NCI-H82 treated with DMSO at 0.1 percent for 48 hours (cell line): ENCODE results near the gene NR4A1.

ENCODE experiments used
- DNase-seq: peaks from one replicate; lab custom pipeline; 2025; ENCODE audit not compliant: unreplicated experiment; lab: John Stamatoyannopoulos, UW

Gene NR4A1

GRCh38 chr12:52041035-52041434, 10.2 kb upstream of the NR4A1 start:
- DNase-seq = no peak

- DNase-seq = no peak
These were observed 9.5 kb upstream of the NR4A1 start for GRCh38 chr12:52041695-52042123.

GRCh38 chr12:52042706-52043385, 8.4 kb upstream of the NR4A1 start:
- DNase-seq = no peak

- DNase-seq = no peak
These were observed 7.6 kb upstream of the NR4A1 start for GRCh38 chr12:52043386-52044212.

- DNase-seq = no peak
These were observed 6.8 kb upstream of the NR4A1 start for GRCh38 chr12:52044292-52044983.

- no peak for DNase-seq
These were observed 5.4 kb upstream of the NR4A1 start for GRCh38 chr12:52045794-52046199.

GRCh38 chr12:52046859-52047258, 4.4 kb upstream of the NR4A1 start:
- DNase-seq = no peak

GRCh38 chr12:52049286-52049685, 2.0 kb upstream of the NR4A1 start:
- no peak for DNase-seq

GRCh38 chr12:52049688-52050087, 1.6 kb upstream of the NR4A1 start:
- DNase-seq = no peak

- no peak for DNase-seq
These were observed 1.0 kb upstream of the NR4A1 start for GRCh38 chr12:52050116-52050757.

- no peak for DNase-seq
These were observed 1.4 kb downstream of the NR4A1 start for GRCh38 chr12:52052468-52053186.

GRCh38 chr12:52053536-52054209, 2.4 kb downstream of the NR4A1 start:
- DNase-seq = no peak

- DNase-seq = no peak
These were observed 3.1 kb downstream of the NR4A1 start for GRCh38 chr12:52054231-52054832.

- no peak for DNase-seq
These were observed 3.8 kb downstream of the NR4A1 start for GRCh38 chr12:52054833-52055730.

- DNase-seq = no peak
These were observed 4.8 kb downstream of the NR4A1 start for GRCh38 chr12:52055731-52056711.

GRCh38 chr12:52056801-52057637, 5.8 kb downstream of the NR4A1 start:
- DNase-seq = no peak
